ENCODE data around the gene PSMF1.

PSMF1 gene

DNA sequence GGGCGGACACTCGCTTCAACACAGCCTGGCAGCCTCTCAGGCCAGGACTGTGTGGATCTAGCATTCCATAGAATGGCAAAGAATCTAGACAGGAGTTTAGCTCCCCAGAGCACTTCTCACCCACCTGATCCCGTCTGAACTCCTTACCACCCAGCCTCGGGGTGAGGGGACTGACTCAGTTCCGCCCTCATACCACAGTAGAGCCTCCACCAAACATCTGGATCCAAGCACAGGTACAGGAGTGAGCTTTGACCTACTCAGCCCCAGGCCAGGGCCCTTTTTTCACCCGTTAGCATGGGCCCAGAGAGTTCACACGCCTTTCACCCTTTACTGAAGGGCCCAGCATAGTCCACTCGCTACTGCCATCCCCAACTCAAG lies 715 bp downstream of the PSMF1 start:
- ChIA-PET POLR2A (no interaction called here), CTCF (no interaction called here)
- DNase-seq (ENCODE audit: extremely low spot score) = no peak
- TF ChIP-seq HDGF (IDR thresholded peaks at IDR 0.05; ENCODE audit: borderline replicate concordance) (no peak), LEF1 (IDR thresholded peaks at IDR 0.05; ENCODE audit: borderline replicate concordance) (no peak), CTBP1 (IDR thresholded peaks at IDR 0.05; ENCODE audit: borderline replicate concordance) (no peak), FOXA1 (IDR thresholded peaks at IDR 0.05) (no peak), SUZ12 (IDR thresholded peaks at IDR 0.05) (no peak), L3MBTL2 (conservative IDR thresholded peaks at IDR 0.05) (no peak), ARNT (IDR thresholded peaks at IDR 0.05) (no peak), SP1 (IDR thresholded peaks at IDR 0.05) (no peak), NFRKB (IDR thresholded peaks at IDR 0.05) (no peak), BHLHE40 (IDR thresholded peaks at IDR 0.05; ENCODE audit: borderline replicate concordance) (no peak), TARDBP (IDR thresholded peaks at IDR 0.05) (no peak), ZNF384 (IDR thresholded peaks at IDR 0.05) (no peak), FOXM1 (IDR thresholded peaks at IDR 0.05; ENCODE audit: borderline replicate concordance) (no peak), ELF4 (IDR thresholded peaks at IDR 0.05) (no peak), FOXK2 (IDR thresholded peaks at IDR 0.05) (no peak)
- TF ChIP-seq, protein P1, sequence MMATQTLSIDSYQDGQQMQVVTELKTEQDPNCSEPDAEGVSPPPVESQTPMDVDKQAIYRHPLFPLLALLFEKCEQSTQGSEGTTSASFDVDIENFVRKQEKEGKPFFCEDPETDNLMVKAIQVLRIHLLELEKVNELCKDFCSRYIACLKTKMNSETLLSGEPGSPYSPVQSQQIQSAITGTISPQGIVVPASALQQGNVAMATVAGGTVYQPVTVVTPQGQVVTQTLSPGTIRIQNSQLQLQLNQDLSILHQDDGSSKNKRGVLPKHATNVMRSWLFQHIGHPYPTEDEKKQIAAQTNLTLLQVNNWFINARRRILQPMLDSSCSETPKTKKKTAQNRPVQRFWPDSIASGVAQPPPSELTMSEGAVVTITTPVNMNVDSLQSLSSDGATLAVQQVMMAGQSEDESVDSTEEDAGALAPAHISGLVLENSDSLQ (IDR thresholded peaks at IDR 0.05) = no peak

DNA sequence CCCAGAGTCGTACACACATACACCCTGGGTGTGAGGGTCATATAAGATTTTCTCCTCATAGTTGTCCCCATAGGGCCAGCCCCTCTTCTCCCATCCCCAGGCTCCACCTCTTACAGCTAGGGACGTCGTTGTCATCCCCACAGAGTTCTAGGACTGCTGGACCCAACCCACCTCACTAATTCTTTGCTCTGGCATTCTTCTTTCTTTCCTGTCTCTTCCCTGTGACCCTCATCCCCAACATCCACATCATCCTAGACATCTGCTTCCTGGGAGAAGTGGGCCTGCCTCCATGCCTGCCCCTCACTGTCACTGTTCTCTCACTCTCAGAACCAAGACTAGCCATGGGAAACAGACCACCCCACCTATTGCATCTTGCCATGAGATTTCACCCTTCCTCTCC lies 1.1 kb downstream of the PSMF1 start:
- ChIA-PET CTCF (no interaction called here), POLR2A (no interaction called here)
- TF ChIP-seq FOXA1 (IDR thresholded peaks at IDR 0.05) (no peak), FOXM1 (IDR thresholded peaks at IDR 0.05; ENCODE audit: borderline replicate concordance) (no peak), ELF4 (IDR thresholded peaks at IDR 0.05) (no peak), L3MBTL2 (conservative IDR thresholded peaks at IDR 0.05) (no peak), NFRKB (IDR thresholded peaks at IDR 0.05) (no peak), BHLHE40 (IDR thresholded peaks at IDR 0.05; ENCODE audit: borderline replicate concordance) (no peak), TARDBP (IDR thresholded peaks at IDR 0.05) (no peak)
- TF ChIP-seq, protein P1 (IDR thresholded peaks at IDR 0.05) = no peak

DNA sequence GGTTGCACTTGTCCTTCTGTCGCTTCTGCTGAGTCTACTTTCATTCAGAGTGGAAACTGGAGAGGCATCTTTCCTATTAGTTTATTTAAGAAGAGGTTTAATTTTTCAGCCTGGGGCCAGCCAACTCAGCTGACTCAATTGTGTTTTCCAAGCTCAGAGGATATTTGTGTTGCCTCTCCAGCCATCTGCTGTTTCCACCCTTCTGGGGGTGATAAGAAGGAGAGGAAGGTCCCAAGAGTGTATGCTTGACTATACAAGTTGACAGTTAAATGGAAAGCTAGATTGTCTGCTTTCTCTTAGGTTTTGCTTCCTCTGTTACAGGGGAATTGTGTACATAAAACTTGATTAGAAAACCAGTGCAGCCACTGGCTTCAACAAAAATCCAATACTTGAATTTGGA lies 3.0 kb downstream of the PSMF1 start:
- CTCF ChIA-PET = no interaction called here

More for the DNA sequence above, 1.1 kb downstream of the PSMF1 start:
- DNase-seq (ENCODE audit: extremely low spot score) = no peak

DNA sequence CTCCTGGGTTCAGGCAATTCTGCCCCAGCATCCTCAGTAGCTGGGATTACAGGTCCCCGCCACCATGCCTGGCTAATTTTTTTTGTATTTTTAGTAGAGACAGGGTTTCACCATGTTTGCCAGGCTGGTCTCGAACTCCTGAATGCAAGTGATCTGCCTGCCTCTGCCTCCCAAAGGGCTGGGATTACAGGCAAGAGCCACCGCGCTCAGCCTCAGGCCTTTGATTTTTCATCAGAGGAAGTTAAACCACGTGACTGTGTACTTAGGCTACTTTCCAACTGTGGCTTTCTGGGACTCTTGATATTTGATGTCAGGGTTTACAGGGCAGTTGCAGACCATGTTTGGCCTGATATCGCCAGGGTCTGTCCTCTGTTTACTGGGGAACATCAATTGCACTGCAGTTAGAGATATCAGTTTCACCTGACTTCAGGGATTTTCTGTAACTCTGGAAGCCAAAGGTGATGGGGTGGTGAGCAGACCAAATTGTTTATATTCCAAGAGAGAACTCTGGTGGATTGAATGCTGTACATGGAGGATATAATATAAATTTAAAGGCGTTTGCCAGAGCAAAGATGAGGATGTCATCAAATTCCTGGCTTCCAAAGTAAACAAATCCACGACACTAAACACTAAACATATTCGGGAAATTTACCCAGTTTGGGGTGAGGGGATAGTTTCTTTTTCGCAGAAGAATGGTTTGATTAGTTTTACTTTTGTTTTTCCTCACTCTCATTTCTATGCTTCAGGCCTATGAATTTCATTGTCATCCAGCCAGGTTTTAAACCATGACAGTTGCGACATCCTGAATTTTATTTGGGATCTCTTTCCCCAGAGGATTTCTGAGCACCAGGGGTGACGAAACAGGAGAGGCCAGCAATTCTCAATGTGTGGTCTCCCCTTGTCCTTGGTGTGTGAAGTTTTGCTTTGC lies 4.2 kb downstream of the PSMF1 start:
- ChIA-PET POLR2A (no interaction called here), CTCF (no interaction called here)
- DNase-seq (ENCODE audit: extremely low spot score) = no peak
- no peak for TF ChIP-seq FOXK2 (IDR thresholded peaks at IDR 0.05)
- TF ChIP-seq, protein P1 (IDR thresholded peaks at IDR 0.05) = no peak

More for the DNA sequence above, 3.0 kb downstream of the PSMF1 start:
- no peak for TF ChIP-seq FOXA1 (IDR thresholded peaks at IDR 0.05)
- no peak for TF ChIP-seq FOXK2 (IDR thresholded peaks at IDR 0.05)
- TF ChIP-seq TARDBP (IDR thresholded peaks at IDR 0.05) = no peak
- no peak for TF ChIP-seq SP1 (IDR thresholded peaks at IDR 0.05)
- no peak for TF ChIP-seq HDGF (IDR thresholded peaks at IDR 0.05; ENCODE audit: borderline replicate concordance)
- no peak for TF ChIP-seq ARNT (IDR thresholded peaks at IDR 0.05)
- no peak for TF ChIP-seq LEF1 (IDR thresholded peaks at IDR 0.05; ENCODE audit: borderline replicate concordance)
- TF ChIP-seq CTBP1 (IDR thresholded peaks at IDR 0.05; ENCODE audit: borderline replicate concordance) = no peak
- TF ChIP-seq SUZ12 (IDR thresholded peaks at IDR 0.05) = no peak
- TF ChIP-seq ZNF384 (IDR thresholded peaks at IDR 0.05) = no peak
- TF ChIP-seq L3MBTL2 (conservative IDR thresholded peaks at IDR 0.05) = no peak
- POLR2A ChIA-PET = no interaction called here
- no peak for DNase-seq (ENCODE audit: extremely low spot score)

DNA sequence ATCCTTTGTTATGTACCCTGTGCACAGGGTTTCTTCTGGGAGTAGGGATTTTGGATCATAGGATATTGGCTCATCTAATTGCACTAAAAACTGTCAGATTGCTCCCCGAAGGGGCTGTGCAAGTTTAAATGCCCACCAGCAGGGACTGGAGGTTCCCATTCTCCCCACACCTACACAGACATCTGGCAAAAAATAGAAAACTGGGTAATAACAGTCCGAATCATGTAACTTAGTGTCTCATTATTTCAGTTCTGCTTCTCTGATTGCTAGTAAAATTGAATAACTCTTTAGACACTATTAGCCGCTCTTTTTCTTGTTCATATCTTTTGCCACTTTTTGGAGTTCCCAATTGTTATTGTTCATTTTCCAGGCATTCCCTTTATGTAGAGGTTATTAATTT lies 5.3 kb downstream of the PSMF1 start:
- CTCF ChIA-PET = no interaction called here
- DNase-seq (ENCODE audit: extremely low spot score) = no peak
- POLR2A ChIA-PET = no interaction called here
- TF ChIP-seq ELF4 (IDR thresholded peaks at IDR 0.05) (no peak), FOXK2 (IDR thresholded peaks at IDR 0.05) (no peak), L3MBTL2 (conservative IDR thresholded peaks at IDR 0.05) (no peak), LEF1 (IDR thresholded peaks at IDR 0.05; ENCODE audit: borderline replicate concordance) (no peak), ZNF384 (IDR thresholded peaks at IDR 0.05) (no peak), ARNT (IDR thresholded peaks at IDR 0.05) (no peak)

DNA sequence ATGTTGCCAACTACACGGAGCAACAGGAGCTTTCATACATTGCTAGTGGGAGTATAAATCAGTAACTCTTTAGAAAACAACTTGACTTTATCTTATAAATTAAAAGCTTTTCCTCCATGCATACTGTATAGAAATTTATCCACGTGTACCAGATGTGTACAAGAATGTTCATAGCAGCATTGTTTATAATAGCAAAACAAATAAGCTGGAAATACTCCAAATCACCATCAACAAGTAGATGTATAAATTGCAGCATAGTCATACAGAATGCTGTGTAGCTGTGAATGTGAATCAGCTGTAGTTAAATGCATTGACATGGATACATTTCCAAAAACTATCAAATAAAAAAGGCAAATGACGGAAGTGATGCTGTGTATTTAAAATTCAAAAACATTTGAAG lies 6.0 kb downstream of the PSMF1 start:
- CTCF ChIA-PET = no interaction called here

DNA sequence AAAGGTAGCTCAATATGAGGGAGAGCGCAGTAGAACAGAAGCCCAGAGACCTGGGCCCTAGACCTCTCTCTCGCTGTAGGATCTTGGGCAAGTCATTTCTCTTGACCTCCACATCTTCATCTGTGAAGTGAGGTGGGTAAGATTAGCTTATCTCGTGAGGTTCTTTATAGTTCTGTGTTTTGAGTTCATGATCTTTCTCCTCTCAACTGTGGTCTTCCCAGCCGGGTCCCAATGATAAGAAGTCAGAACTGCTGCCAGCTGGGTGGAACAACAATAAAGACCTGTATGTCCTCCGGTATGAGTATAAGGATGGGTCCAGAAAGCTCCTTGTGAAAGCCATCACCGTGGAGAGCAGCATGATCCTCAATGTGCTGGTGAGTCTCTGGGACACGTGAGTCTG lies 6.9 kb downstream of the PSMF1 start:
- DNase-seq (ENCODE audit: extremely low spot score) = no peak
- ChIA-PET POLR2A (no interaction called here), CTCF (no interaction called here)
- no peak for TF ChIP-seq LEF1 (IDR thresholded peaks at IDR 0.05; ENCODE audit: borderline replicate concordance)
- no peak for TF ChIP-seq SP1 (IDR thresholded peaks at IDR 0.05)
- no peak for TF ChIP-seq FOXA1 (IDR thresholded peaks at IDR 0.05)
- TF ChIP-seq ELF4 (IDR thresholded peaks at IDR 0.05) = no peak
- no peak for TF ChIP-seq L3MBTL2 (conservative IDR thresholded peaks at IDR 0.05)
- no peak for TF ChIP-seq FOXM1 (IDR thresholded peaks at IDR 0.05; ENCODE audit: borderline replicate concordance)
- no peak for TF ChIP-seq BHLHE40 (IDR thresholded peaks at IDR 0.05; ENCODE audit: borderline replicate concordance)
- TF ChIP-seq HDGF (IDR thresholded peaks at IDR 0.05; ENCODE audit: borderline replicate concordance) = no peak
- TF ChIP-seq SUZ12 (IDR thresholded peaks at IDR 0.05) = no peak
- TF ChIP-seq NFRKB (IDR thresholded peaks at IDR 0.05) = no peak
- TF ChIP-seq, protein P1 (IDR thresholded peaks at IDR 0.05) = no peak
- TF ChIP-seq ARNT (IDR thresholded peaks at IDR 0.05) = no peak
- TF ChIP-seq CTBP1 (IDR thresholded peaks at IDR 0.05; ENCODE audit: borderline replicate concordance) = no peak
- no peak for TF ChIP-seq TARDBP (IDR thresholded peaks at IDR 0.05)
- no peak for TF ChIP-seq ZNF384 (IDR thresholded peaks at IDR 0.05)
- no peak for TF ChIP-seq FOXK2 (IDR thresholded peaks at IDR 0.05)

More for the DNA sequence above, 6.0 kb downstream of the PSMF1 start:
- no peak for DNase-seq (ENCODE audit: extremely low spot score)
- TF ChIP-seq L3MBTL2 (conservative IDR thresholded peaks at IDR 0.05) = no peak
- TF ChIP-seq CTBP1 (IDR thresholded peaks at IDR 0.05; ENCODE audit: borderline replicate concordance) = no peak
- TF ChIP-seq SP1 (IDR thresholded peaks at IDR 0.05) = no peak
- POLR2A ChIA-PET = no interaction called here
